Non-pigmented ciliary epithelial cell (primary cell): Measurements from ENCODE around the gene DENND1B.
"Not testable (repeated sequence)": the region's sequence is repeated elsewhere in the genome, so short reads cannot be mapped to it uniquely, and the experiment has no call there.

Experiments
- DNase-seq: peaks from one replicate; pipeline ENCODE4 v3.0.0-alpha.2; 2010; ENCODE audit warnings: low read depth

DENND1B gene

DNA sequence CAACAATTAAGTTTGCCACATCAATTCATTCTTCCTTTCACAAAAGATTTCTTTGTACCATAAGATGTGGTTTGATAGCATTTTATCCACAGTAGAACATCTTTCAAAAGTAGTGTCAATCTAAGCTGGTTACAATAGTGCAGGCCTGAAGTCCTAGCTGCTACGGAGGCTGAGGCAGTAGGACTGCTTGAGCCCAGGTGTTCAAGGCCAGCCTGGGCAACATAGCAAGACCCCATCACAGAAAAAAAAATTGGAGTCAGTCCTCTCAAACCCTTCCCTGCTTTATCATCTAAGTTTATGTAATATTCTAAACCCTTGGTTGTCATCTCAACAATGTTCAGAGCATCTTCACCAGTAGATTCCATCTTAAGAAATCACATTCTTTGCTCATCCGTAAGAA, 31.7 kb downstream of the DENND1B start:
- DNase-seq = no peak

DNA sequence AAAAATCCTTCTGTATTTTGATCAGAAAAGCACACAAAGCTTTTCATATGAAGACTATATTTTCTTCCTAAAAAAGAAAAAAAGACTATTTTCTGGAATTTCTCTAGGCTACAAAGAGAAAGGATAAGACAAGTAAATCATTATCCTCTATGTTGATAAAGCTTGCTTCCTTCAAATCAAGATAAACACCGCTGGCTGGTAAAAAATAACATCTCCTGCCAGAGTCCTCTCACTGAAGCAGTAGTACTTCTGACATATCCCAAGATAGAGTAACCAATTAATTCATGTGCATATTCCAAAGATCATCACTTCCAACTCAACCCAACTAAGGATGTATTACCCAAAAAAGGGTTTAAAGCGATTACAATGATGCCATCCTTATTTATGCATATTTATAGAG, 34.3 kb downstream of the DENND1B start:
- DNase-seq = no peak

DNA sequence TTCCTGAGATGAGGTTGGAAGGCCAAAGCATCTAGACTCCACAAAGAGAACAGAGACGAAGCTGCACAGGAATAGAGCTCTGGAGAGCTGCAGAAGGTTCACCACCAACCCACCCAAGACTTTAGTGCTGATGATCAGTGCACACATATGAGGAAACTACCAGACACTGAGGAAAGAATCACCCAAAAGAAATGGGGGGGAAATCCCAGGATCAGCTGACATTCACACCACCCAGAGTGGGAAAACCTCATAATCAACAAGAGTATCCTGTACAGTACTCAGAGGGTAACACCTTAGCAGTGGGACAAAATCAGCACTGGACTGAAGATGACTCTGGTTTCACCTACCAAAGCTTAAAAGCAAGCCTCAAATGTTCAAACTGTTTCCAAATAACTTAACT, 36.4 kb downstream of the DENND1B start:
- DNase-seq = no peak

DNA sequence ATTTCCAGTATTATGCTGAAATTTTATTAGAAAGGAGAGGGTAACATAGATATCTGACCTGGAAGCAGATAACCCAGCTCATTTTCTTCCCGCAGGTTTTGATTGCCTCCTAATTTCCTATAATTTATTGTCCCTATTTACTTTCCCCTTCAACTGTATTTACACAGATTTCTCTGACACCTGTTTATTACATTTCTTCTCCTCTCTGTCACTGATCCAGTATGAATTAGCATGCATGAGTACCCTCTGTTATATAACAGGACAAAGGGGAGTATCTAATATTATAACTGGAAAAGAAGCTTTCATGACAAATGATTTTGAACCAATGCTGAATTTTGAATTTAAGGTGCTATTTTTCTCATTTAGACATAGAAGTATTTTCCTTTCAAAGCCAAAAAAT, 37.4 kb downstream of the DENND1B start:
- no peak for DNase-seq

DNA sequence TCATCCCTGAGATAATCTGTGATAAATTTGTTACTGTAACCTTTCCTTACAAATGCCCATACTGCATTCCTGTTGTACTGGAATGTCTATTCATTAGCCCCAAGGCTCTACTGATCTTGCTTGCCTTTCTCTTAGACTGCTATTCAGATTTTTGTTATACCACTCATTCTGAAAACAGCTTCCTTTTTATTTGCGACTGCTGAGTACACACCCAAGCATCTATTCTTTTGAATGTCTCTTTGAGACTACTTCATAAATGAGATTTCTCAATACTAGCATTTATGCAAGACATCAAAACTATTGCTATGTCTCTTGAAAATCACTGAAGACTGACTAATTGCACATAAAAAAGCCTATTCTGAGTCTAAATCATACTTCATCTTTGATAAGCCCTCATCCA, 38.6 kb downstream of the DENND1B start:
- peak; percentile 13 for DNase-seq

DNA sequence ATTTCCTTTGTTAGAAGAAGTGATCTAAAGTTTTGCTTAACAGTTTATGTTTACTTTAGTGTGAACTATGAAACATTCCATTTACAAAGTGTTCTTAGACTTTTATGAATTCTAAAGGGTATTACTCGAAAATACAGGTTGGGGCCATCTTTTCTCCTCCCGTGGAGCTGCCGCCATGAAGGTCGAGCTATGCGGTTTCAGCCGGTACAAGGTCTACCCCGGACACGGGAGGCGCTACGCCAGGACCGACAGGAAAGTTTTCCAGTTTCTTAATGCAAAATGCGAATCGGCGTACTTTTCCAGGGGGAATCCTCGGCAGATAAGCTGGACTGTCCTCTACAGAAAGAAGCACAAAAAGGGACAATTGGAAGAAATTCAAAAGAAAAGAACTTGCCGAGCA, 39.8 kb downstream of the DENND1B start:
- no peak for DNase-seq

DNA sequence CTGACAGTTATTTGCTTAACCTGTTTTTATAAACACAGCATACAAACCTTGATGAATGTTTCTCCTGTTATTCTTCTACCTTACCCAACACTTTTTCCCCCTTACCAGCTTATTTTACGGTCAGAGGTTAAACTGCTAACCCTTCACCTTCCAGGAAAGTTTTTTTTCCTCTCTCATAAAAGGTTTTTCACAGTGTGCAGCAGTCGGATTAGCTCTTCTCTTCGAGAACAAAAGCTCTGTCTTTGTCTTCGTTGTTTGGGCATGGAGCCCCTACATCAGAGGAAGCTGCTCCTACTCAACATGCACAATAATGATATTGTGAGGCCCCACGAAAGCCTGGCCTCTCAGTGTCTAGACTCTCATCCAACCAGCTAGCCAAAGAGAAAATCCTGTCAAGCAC, 42.0 kb downstream of the DENND1B start:
- DNase-seq = no peak

DNA sequence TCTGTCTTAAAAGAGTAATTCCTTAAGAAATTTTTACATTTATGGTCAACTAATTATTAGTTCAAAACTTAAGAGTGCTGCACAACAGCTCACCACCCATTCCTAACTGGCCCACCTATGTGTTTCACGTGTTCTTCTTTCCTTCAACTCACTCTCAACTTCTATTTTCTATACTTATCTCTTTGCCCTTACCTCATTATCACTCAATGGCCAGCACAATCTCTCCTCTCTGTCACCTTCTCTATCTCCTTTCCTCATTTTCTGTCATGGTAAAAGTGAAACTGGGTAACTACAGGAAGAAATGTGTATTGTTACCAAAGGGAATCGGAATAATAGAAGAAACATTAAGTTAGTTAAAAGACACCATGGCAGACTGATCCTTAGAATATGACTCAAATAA, 43.1 kb downstream of the DENND1B start:
- no peak for DNase-seq

DNA sequence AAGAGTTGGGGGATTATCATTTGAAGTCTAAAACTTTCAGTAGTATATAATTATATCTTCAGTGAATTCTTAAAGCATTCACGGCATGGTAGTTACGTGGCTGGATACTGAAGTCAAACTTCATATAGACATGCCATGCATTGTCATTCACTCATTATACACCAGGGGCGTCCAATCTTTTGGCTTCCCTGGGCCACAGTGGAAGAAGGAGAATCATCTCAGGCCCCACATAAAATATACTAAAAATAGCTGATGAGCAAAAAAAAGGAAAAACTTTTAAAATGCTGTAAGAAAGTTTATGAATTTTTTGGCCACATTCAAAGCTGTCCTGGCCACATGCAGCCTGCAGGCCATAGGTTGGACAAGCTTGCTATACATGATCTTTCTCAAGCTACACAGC, 43.8 kb downstream of the DENND1B start:
- DNase-seq = no peak

DNA sequence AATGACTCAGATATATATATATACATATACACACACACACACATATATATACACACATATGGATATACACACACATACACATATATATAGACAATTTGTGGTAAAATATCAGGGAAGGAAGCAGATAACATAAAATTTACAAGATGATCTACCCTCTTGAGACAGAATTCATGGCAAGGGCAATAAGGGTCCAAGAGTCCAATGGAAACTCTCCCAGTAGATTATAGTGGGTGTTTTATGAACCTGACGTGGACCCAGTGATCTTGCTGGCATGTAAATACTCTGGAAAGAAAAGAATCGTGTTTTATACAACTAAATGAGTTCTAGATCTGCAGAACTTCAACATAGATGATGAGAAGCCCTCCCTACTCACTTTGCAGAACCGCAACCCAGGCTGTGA, 49.3 kb downstream of the DENND1B start:
- no peak for DNase-seq

DNA sequence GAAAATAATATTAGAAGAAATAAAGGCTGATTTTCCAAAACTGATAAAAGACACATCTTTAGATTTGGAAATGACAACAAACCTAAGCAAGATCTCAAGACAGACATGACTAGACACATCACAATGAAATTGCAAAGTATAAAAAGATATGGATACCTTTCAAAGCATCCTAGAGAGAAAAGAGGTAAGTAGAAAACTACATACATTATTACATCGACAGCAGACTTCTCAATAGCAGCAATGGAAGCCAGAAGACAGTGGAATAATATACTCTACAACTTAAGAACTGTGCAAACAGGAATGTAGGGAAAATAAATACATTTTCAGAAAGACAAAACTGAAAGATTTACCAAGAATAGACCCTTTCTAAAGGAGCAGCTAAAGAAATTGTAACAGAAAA, 50.2 kb downstream of the DENND1B start:
- no peak for DNase-seq

DNA sequence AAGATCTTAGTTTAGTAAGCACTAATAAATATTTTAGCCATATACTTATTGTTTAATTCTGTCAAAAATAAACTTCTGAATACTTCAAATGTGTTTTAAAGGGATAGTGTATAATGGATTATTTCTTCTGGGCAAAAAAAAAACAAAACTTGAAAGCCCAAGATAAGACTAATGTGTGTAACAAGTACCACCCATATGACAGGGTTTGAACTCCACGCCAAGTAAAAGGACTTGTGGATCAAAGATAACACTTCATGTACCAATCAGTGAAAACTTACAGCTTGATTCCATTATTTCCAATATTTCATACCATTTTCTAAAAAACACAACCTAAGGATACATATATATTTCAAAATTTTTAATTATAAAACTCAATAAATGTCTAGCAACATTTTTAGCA, 59.5 kb downstream of the DENND1B start:
- DNase-seq = no peak

DNA sequence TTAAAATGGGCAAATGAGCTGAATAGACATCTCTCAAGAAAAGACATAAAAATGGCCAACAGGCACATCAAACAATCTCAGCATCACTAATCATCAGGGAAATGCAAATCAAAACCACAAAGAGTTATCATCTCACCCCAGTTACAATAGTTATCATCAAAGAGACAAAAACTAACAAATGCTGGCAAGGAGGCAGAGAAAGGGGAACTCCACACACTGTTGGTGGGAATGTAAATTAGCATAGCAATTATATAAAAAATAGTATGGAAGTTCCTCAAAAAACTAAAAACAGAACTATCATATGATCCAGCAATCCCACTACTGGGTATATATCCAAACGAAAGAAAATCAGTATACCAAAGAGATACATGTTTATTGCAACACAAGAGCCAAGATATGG, 68.7 kb downstream of the DENND1B start:
- no peak for DNase-seq

DNA sequence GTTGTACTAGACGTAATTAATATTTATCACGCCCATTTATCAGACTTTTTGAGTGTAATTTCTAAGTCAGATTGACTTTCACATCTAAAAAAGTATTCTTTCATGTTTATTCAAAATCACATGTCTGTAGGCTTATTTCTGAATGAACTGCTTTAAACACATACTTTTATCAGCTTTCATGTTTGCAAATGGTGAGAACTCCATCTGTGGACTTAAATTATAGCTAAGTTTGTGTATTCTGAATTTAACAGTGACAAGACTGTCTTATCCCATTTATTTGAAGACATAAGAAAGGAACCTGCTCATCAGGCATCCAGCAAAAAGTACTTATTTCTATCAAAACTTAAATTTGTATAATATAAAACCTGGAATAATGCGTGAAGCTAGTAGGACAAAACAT, 69.3 kb downstream of the DENND1B start:
- DNase-seq = no peak

DNA sequence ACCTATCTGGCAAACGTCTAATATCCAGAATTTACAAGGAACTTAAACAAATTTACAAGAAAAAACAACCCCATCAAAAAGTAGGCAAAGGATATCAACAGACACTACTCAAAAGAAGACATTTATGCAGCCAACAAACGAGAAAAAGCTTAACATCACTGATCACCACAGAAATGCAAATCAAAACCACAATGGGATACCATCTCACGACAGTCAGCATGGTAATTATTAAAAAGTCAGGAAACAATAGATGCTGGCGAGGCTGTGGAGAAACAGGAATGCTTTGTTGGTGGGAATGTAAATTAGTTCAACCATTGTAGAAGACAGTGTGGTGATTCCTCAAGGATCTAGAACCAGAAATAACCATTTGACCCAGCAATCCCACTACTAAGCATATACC, 74.6 kb downstream of the DENND1B start:
- DNase-seq = not testable (repeated sequence)

DNA sequence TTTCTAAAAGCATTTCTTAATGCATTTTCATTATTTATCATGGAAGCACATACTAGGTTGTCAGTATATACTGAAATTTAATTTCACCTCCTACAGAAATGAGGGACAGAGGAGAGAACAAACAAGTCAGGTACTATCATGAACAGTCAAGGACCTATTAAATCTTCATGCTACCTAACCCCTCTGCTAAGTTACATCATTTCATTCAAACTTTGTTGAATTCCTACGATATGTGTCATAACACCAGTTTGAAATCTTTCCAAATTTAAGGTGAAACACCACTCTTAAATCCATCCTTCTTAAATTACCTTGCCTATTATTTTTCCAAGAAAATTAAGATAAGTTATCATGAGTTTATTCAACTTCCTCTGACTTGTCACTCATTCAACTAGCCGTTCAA, 78.9 kb downstream of the DENND1B start:
- DNase-seq = no peak

DNA sequence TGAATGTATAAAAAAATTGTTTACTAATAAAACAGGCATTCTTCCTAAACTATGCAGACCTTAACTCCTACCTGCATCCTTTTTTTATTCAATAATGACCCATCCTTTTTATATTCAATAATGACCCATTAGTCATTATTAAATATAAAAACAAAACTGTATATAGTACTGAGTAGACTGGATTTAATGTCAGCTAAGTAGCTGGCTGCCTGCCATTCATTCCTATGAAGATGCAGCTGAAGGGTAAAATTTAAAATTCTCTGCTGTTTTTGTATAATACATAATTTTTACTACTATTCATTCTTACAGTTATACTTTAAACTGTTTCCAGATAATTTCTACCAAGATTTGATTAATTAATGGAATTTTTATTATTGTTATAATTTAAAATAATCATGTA, 79.3 kb downstream of the DENND1B start:
- DNase-seq = no peak

DNA sequence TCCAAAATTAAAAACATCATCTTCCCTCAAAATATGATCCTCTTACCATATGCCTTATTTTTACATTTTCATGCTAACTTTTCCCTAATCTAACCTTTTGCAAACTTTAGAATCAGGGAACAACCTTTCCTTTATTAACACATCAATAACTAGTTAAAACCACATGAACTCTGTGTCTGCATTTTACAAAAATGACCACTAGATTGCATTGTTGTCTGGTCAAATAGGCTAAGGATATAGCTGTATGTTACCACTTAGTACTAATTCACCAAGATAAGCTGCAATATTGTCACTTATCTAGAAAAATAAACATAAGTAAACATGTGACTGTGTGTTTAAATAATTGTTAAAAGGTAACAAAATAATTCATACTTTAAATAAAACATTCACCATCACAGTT, 82.3 kb downstream of the DENND1B start:
- DNase-seq = no peak

DNA sequence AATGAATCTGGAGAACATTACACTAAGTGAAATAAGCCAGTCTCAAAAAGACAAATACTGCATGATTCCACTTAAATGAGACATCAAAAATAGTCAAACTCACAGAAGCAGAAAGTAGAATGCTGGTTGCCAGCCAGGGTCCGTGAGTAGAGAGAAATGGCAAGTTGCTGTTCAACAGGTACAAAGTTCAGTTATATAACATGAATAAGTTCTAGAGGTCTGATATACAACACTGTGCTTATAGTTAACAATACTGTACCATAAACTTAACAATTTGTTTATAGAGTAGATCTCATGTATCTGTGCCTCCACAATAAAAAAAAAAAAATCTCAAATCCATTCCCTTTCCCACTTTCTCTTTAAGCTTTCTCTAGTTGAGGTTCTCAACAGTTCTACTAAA, 83.5 kb downstream of the DENND1B start:
- no peak for DNase-seq

DNA sequence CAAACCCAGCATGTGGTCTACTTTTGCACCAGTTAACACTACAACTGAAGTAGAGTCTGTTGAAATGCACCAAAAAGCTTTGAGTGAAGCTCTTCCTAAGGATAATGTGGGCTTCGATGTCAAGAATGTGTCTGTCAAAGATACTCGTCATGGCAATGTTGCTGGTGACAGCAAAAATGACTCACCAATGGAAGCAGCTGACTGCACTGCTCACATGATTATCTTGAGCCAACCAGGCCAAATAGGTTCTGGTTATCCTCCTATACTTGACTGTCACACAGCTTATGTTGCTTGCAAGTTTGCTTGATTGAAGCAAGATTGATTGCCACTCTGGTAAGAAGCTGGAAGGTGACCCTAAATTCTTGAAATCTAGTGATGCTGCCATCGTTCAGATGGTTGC, 85.2 kb downstream of the DENND1B start:
- DNase-seq = no peak

DNA sequence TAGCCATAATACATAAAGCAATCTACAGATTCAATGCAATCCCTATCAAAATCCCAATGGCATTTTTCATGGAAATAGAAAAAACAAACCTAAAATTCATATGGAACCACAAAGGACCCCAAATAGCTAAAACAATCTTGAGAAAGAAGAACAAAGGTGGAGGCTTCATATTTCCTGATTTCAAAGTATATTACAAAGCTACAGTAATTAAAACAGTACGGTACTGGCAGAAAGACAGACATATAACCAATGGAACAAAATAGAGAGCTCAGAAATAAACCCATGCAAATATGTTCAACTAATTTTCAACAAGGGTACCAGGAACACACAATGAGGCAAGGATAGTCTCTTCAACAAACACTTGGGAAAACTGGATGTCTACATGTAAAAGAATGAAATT, 87.0 kb downstream of the DENND1B start:
- DNase-seq = no peak

DNA sequence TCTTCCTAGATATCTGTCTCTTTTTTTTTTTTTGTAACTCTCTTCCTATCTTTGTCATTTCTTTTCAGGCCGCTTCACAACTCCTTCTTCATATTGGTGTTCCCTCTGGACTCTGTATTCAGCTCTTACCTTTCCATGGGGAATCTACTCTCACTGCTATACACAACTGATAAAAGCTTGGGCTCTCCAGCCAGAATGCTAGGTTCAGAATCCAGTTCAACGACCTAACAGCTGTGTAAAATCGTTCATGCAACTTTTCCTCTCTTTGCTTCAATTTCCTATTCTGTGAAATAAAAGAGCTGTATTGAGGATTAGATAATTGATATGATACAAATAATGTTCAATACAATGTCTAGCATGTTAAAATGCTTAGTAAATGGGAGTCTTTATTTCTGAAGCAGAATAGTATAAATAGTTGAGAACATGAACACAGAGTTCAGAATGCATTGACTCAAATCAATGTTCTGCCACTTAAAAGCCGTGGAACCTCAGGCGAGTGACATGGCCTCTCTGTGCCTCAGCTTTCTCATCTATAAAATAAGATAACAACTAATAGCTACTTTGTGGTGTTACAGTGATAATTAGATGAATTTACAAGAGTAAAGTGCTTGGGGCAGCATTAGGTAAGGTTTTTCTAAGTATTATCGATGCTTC, 88.5 kb downstream of the DENND1B start:
- DNase-seq = no peak

DNA sequence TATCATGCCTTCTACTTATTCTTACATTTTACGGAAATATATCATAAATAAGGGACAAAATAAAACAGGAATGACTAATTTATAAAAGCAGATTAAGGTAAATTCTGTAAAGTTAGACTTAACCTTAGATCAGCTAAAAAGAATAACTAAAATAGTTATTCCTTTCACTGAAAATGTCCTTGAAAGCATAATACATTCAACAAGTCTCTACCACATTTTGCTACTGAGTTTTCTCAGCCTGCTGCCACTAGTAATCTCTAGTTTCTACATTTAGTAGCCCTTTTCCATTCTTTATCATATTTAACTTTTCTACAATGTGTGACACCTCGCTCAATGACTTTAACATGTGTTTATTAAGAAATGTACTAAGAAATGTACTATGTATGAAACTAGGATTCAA, 89.0 kb downstream of the DENND1B start:
- DNase-seq = no peak

DNA sequence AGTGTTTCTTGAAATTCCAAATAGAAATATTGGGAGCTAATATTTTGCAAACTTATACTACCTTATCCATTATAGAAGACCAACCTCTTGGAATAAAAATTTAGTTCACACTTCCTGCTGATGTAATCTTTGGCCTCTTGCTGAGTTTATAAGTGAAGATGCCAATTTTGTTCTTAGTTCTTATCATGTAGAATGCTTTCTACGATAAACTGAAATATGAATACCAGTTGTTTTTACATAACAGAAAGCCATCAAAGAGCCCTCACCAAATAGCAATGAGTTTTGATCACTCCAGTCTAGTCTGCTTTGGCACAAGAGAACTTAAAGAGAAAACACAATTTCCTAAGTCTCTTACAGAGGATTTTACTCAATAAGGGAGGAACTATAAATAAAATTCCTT, 89.5 kb downstream of the DENND1B start:
- DNase-seq = no peak
